ENCODE measurements around the gene XBP1.

- no peak for TF ChIP-seq CTCF (IDR thresholded peaks at IDR 0.05)
- no peak for TF ChIP-seq EZH2phosphoT487 (IDR thresholded peaks at IDR 0.05)
These were observed 38.6 kb upstream of the XBP1 start for GRCh38 chr22:28838971-28839370.
